Iris pigment epithelial cell (primary cell): Measurements from ENCODE around the gene LRRK1.

ENCODE experiments used
- DNase-seq: peaks from one replicate; pipeline ENCODE4 v3.0.0-alpha.2; 2011; ENCODE audit warnings: low read depth

Gene LRRK1

DNA sequence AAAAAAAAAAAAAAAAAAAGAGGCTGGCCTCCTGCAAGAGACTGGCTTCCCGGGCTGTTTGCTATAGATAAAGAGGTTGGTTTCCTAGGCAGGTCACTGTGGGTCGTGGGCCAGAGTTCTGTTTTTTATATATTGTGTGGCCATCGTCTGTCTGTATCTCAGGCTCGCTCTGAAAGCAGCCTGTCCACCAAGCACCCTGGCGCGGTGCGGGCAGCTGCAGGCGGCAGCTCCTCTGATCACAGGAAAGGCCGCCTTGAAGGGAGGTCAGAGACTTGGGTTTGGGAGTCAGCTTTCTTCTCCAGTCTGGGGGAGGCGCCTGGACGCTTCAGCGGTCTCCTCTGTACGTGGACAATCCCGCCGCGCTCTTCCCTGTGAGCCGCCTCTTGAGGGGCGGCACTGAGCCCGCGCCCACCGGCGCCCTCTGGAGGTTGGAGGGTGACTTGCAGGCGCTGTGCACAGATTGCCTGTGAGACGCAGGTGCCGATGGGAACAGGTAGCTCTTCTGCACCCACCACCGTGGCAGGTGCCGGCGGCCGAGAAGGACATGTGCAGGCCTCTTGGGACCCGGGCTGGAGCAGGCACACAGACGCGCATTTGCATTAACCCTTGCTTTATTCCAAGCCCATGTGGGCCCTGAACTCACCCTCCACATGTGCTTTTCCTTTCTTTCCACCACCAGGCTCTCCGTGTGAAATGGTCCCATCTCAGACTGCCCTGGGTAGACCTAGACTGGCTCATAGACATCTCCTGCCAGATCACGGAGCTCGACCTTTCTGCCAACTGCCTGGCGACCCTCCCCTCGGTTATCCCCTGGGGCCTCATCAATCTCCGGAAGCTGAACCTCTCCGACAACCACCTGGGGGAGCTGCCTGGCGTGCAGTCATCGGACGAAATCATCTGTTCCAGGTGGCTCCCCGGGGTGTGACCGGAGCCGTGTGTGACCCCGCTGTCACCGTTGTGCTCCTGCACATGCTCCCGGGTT is 89.3 kb downstream of the LRRK1 start:
- DNase-seq, result peak; percentile 70

DNA sequence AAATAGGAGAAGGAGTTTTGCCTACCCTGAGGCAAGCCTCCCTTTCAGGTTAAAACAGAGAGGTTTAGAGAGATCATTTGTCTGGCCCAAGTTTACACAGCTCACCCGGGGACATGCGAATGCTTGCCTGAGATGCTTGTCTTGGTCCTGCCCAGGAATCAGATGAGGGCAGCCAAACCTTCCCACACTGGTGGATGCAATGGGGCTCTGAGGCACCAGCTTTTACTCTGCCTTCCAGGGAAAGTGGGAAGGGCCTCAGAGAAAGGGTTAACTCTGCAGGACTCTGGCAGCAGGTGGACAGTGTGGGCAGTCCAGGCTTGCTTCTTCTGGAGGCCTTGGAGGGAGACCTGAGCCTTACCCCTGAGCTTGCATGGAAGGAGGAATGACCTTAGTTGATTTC is 90.0 kb downstream of the LRRK1 start:
- no peak for DNase-seq

DNA sequence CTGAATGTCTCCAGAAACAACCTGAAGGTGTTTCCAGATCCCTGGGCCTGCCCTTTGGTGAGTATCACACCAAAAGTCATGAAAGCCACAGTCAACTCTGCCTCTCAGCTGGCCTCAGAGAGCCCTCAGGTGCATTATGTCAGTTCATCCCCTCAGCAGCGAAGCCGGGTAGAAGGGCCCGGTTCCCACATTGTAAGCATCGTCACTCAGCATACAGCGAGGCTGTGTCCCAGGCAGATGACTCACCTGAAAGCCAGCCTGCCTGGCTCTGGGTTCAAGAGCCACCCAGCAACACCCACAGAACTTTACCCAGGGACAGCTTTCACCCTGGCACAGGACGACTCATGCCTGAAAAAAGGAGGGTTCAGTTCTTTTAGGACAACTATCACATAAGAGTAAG is 91.6 kb downstream of the LRRK1 start:
- DNase-seq, result no peak

DNA sequence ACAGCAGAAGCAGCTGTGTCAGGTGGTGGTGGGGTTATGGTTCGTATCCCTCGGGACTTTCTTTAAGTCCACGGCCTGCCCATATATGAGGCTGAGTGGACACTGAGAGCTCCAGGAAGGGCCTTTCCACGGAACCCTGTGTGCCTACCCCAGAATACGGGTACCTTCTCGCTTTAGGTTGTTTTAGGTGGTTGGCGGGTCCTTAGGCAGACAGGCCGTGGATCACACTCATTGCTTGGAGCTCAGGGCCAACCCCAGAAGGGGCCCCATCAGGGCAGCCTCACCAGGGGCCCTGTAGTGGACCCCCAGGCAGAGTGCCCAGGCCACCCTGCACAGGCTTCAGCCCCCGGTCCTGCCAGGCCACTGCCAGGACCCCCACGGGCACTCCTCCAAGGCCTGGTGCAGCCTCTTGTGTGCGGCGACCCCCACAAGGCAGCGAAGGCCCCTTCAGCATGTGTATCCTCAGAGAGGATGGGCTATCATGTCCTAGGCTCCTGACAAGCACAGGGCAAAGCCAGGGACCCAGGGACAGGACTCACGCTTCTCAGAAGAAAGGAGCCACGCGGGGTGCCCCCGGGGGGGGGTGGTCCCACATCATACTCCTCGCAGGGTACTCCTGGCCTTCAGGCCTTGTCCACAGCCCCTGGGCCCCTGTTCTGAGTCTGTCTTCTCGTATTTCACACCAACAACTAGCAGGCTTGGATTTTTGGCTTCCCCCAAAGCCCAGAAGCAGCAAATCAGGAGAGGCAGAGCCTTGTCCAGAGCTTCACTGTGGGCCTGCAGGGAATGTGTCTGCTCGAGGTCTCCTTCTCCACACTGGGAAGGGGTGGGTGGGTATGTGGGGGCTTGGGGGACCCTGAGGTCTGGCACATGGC is 93.4 kb downstream of the LRRK1 start:
- DNase-seq, result no peak

DNA sequence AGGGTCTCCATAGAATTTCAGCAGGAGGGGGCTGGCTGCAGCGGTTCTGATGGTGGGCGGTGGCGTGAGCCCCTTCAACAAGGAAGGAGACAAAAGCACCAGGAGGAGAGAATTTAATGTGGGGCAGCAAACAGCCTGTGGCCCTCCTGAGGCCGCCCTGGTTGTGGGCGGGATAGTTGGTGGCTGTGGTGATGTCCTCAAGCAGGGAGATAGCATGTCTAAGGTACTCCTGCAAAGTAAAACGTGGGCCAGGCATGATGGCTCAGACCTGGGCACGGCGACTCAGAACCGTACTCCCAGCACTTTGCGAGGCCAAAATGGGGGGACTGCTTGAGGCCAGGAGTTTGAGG is 94.0 kb downstream of the LRRK1 start:
- no peak for DNase-seq

DNA sequence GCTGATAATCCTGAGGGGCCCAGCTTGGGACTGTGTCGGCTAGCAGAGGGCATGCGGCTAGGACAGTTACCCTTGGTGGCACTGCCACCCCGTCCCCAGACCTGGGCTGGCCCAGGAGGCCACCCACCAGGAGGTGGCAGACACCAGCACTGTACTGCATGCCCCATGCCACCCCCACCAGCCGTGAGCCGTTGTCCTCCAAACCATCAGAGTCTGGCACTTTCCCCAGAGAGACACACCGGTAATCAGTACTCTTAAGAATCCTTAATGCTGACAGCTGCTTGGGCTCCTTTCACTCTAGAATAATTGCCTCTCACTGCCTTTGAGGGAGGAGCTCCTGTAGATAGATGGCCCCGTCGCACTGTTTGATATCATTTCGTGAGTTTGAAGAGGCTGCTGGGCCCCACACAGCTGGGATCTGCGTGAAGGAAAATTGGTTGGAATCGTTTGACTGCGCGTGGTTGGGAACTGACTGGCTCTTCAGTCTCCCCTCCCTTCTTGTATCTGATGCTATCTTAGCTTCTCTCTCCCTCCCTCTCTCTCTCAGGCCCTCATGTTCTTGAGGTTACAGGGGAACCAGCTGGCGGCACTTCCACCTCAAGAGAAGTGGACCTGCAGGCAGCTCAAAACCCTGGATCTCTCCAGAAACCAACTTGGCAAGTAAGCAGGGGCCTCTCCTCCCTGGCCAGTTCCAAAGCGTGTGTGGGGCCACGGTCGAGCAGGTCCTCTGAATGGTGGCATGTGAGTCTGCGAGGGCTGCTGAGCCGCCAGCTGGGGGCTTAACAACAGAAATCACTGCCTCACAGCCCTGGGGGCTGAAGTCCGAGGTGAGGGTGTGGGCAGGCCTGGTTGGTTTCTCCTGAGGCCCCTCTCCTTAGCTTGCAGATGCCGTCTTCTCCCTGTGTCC is 94.9 kb downstream of the LRRK1 start:
- no peak for DNase-seq

DNA sequence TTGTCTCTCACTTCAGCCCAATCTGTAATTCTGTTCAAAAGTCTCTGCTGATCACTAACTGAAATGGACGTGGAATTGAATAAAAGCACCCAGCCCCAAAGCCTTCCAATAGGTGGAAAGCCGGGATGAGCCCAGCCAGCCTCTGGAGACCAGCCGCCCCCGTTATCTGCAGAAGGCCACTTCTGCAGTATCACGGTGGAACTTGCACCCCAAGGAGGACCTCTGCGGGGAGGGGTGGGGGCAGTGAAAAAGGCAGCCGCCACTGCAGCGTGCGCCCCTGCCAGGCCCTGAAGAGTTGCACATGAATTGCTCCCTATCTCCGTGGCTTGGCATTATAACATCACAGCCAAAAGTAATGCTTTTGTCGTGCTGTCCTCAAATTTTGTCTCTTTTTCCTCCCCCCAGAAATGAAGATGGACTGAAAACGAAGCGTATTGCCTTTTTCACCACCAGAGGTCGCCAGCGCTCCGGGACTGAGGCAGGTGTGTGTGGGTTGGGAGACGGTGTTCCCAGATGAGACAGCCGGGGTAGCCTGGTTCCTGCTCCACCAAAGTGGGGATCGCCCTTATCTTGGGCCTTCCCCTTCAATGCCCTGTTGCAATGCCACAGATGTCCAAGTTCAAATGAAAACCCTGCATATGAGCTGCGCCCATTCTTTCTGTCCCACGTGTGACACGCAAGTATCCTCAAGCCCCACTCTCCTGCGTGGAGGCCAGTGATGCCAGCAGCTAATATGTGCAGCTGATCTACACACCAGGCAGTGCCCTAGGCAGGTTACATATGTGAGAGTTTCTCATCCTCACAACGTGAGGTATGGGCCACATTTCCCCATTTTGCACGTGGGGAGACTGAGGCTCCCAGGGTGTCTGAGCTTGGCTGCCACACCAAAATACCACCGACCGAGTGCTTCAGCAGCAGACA is 96.0 kb downstream of the LRRK1 start:
- DNase-seq, result peak; percentile 60

DNA sequence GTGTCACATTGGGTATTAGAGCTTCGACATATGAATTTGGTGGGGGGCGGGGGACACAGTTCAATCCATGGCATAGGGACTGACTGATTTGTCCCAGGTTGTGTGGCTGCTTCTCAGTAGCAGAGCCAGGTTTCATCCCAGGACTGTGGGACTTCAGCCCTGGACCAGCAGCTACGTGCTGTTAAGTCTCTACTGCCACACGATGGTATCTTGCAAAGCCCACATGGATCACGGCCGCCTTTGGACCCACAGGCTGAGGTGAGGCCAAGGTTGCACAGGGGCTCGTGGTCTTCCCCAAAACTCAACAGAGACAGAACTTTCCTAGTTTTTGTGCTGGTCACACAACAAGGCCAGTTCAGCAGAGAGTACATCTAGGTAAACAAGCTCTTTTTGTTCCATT is 97.4 kb downstream of the LRRK1 start:
- DNase-seq, result no peak

DNA sequence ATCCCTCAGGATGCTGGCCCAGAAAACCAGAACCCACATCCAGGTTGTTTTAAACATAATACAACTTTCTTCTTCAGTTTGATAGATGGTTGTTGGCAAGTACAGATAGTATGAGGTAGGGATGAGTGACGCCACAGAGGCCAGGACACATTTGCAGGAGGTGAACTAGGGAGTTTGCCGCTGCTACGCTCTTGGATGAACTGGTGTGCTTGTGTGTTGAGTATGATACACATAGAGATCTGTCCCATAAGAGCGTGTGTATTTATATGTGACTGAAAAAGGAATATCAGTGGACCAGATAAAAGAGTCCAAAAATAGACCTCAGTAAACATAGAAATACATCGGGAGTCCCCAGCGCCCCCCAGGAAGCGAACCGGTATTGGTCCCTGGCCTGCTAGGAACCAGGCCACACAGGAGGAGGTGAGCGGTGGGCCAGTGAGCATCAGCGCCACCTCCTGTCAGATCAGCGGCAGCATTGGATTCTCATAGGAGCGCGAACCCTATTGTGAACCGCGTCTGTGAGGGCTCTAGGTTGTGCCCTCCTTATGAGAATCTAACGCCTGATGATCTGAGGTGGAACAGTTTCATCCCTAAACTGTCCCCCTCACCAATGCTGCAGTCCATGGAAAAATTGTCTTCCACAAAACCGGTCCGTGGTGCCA is 98.1 kb downstream of the LRRK1 start:
- DNase-seq, result no peak

DNA sequence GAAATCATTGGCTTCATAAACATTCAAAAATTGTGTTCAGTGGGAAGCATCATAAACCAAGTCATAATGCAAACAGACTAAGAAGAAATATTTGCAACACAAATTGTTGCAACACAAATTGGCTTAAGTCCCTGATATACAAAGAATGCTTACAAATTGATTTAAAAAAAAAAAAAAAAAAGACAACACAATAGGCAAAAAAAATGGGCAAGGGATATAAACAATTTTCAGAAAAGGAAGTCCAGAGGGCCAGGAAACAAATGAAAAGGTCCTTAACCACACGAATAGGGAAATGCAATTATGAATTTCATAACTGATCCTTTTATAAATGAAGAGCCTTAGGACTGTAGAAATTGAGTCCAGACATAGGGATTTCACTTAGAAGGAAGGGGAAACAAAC is 98.9 kb downstream of the LRRK1 start:
- peak; percentile 83 for DNase-seq

DNA sequence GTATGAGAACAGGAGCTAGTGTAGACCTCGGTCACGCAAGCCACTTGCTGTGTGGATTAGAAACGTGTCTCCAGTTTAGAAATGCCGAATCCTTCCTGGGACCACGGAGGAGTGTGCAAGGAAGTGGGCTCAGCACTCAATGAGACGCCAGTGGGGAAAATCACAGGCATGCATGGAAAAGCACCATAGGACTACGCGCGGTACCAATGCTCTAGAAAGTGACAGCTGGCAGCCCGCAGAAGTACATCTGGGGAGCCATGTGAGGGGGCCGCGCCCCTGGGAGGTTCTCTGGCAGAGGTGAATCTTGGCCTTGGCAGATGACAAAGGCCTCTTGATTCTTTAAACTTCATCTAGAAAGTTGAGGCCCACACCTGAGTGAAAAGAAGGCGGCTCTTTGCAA is 99.3 kb downstream of the LRRK1 start:
- DNase-seq, result no peak

DNA sequence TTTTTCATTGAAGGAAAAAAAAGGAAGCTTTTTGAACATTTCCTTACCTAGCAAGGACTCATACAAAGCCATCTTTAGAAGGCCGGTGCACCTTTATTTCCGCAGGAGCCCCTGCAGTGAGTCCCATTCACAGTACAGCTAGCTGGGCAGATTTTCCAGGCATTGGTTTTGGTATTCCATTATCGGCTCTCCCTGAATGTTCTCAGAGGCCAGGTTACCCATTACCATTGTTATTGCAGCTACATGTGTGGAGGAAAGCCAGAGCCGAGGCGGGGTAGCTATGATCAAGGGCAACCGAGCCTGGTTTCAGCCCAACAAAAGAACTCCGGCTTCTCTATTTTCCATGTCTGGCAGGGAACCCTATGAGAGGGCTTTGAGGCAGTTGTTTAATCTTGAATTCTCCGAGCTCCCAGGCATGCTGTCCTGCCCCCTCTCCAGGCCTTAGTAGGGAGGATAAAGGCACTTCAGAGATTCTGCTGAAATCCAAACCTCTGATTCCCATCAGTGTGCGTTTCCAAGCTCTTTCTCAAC is 100.3 kb downstream of the LRRK1 start:
- DNase-seq, result no peak

DNA sequence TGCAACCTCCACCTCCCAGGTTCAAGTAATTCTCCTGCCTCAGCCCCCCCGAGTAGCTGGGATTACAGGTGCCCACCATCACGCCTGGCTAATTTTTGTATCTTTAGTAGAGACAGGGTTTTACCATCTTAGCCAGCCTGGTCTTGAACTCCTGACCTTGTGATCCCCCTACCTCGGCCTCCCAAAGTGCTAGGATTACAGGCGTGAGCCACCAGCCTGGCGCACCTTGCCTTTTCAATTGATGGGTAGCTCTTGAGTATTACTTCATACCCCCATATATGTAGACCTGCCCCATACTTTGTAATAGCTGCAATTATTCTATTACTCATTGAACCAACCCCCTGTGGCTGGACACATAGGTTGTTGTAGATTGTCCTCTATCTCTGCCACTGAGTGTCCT is 101.3 kb downstream of the LRRK1 start:
- DNase-seq, result no peak

DNA sequence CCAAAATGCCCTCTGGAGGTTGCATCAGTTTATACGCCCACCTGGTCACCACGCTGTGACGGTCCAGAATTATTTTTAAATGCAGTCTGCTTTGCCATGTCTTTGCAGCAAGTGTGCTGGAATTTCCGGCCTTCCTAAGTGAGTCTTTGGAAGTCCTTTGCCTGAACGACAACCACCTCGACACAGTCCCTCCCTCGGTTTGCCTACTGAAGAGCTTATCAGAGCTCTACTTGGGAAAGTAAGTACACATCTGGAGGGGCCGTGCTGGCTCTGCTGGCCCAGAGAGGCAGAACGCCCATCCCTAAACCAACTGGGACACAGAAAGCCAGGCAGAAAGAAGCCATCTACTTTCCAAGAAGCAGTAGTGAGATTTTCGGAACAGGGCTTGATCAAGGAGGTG is 101.8 kb downstream of the LRRK1 start:
- DNase-seq, result no peak

DNA sequence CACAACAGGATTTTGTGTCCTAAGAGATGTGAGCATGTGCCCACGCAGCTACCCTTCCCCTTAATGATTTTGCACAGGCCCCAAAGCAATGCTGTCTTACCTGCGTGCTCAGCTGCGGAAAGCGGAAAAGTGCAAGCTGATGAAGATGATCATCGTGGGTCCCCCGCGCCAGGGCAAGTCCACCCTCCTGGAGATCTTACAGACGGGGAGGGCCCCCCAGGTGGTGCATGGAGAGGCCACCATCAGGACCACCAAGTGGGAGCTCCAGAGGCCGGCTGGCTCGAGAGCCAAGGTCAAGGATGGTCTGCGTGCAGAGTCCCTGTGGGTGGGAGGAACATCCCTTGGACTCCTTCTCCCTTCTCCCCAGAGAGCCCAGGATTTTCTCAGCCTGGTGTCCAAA is 103.1 kb downstream of the LRRK1 start:
- DNase-seq, result no peak

DNA sequence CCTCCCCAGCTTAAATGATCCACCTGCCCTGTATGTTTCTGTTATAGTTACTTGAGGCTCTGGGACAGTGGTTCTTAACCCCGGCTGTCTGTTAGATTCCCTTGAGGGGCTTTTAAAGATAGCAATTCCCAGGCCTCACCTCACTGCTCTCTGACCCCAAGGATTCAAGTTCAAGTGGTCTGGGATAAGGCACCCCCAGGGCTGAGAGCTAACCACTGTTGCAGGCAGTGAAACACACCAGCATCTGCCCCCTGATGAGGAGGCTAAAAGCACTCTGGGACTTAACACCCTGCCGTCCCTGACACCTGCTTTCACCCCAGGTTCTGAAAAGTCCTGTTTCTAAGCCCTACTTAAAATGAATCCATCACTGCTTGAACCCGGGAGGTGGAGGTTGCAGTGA is 103.7 kb downstream of the LRRK1 start:
- no peak for DNase-seq

DNA sequence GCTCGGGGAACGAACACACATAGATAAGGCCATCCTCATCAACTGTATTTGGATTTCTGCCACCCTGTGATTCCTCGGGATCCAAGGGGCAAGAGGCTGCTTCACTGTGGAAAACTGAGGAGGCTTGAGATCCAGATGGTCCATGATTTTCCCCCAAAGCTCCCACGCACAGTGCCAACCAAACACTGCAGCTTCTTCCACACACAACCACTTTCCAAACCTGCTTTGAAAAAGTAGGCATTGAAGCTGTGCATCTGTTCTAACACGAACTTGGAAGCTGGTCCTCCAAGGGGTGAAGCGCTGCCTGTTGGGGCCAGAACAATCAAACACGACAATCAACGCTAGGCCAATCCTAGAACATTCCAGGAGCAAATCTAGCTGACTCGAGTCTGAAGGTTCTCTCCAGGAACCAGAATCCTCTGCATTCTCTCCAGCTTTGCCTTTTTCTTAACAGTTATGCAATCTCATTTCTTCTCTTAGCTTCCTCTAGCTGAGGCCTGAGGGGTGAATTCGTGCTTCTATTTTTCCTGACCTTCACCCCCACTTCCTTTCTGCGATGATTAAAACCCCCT is 104.4 kb downstream of the LRRK1 start:
- no peak for DNase-seq

DNA sequence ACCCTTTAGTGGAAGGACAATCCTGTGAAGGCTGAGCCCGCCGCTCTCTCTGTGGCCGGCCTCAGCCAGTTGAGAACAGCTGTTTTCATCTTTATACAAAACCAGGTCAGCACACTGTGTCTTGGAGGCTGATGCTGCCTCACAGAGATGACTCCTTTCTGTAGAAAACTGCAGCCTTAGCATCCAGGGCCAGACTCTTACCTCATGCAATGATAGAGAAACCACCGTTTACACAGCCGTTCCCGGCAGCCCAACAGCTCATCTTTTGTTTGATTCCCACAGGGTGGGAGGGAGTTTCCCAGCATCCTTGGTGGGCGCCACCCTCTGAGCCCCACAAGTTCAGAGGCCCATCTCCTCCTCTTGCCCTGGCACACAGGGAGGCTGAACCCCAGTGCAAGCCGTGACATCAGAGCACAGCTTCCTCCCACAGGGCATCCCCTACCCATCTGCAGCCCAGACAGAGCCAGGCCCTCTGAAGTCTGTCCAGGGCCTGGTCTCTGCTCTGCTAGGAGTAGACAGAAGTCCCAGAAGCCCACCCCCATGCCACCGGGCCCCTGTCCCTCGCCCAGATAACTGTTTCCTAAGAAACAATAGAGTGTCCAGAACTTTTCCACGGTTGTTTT is 105.0 kb downstream of the LRRK1 start:
- DNase-seq, result peak; percentile 95
